Measurements from ENCODE around the gene MED13L. TPM values are rescaled to one million over a fixed set of nuclear protein-coding genes. Genes with fewer than 3 reads are reported as not detected.

MED13L gene
- total RNA-seq, 2 experiments from 2014 or later: 39.5 to 41.8 TPM

DNA sequence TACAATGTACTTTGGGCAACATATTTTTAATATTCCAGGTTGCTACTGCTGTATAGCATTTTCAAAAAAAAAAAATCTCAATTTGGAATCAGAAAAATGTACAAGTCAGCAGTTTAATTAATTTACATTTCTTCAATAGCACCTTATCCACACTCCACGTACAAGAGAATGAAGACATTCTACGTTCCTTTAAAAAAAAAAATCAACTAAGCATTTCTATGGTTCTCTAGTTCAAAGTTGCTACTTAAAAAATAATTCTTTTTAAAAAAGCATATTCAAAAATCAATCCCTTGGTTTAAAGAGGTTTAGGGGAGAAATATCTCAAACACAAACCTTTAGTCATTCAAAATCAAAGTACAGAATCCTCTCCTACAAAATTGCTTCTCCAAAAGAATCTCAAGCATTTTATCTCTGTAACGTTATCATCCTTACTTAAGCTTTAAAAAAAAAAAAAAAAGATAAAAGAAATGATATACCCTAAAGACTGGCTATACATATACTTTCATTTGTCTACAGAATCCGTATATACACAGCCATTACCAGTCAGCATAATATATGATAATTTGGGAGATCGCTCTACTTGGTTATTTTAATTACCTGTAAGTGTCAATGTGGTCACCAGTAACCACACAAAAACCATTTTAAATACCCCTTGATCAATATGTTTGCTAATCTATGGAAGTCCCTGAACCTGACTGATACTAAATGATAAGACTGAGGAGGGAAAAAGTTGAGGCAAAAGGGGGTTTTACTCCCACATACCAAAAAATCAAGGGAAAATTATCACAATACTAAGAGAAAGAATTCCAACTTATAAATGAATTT, 2.7 kb downstream of the MED13L start:
- Mint-ChIP-seq H3K27ac (no peak overlapping the region), H3K4me3 (peak overlapping the region; percentile 82), H3K4me1 (ENCODE audit: low read depth) (peaks cover 37% of the 10 kb centered on the region), H3K9me3 (peaks cover 2% of the 10 kb centered on the region), H3K27me3 (no peaks in the 10 kb centered on the region), H3K36me3 (ENCODE audit: low read depth) (peaks cover 3% of the 10 kb centered on the region)
- intact Hi-C loops (cut with micrococcal nuclease): loop anchor here (10.0 kb wide), 1 partner anchor 320 kb away; no protein-coding TSS in a partner anchor
- ChIA-PET CTCF (interaction anchor here (1.9 kb wide), 1 partner anchor 11 kb away, joined by 9 read pairs; no protein-coding TSS in a partner anchor), POLR2A (no interaction called here)
- DNase-seq (no peak), ATAC-seq (no peak)
- TF ChIP-seq, protein P1, sequence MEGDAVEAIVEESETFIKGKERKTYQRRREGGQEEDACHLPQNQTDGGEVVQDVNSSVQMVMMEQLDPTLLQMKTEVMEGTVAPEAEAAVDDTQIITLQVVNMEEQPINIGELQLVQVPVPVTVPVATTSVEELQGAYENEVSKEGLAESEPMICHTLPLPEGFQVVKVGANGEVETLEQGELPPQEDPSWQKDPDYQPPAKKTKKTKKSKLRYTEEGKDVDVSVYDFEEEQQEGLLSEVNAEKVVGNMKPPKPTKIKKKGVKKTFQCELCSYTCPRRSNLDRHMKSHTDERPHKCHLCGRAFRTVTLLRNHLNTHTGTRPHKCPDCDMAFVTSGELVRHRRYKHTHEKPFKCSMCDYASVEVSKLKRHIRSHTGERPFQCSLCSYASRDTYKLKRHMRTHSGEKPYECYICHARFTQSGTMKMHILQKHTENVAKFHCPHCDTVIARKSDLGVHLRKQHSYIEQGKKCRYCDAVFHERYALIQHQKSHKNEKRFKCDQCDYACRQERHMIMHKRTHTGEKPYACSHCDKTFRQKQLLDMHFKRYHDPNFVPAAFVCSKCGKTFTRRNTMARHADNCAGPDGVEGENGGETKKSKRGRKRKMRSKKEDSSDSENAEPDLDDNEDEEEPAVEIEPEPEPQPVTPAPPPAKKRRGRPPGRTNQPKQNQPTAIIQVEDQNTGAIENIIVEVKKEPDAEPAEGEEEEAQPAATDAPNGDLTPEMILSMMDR (IDR thresholded peaks at IDR 0.05): no peak

DNA sequence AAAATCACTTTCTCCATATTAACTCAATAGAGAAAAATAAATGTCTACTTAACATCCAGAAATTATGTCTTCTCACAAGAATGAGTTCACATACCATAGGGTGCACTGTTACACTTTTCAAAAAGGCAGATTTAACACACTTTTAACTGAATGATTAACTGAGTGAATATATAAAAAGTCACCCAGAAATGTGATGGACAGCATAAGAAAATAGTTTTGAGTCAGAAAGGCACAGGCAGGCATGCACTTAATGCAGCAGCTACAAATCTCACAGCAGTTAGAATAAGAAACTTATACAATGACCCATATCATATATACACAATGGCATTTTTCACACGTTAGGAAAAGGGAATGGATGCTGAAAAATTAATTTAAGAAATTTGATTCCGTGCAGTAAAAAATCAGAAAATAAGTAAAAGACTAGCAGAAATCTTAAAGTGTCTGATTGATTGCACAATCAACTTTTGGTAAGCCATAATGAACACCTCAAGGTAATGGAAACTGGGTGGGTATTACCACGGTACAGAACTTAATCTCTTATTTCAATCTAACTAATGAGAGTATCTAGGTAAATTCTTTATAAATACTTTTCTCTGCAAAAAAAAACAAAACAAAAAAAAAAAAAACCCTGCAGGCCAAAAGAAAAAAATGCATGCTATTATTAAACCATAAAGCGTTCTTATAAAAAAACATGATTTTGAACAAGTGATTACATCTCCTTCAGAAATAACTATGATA, 3.5 kb downstream of the MED13L start:
- ATAC-seq (no peak), DNase-seq (no peak)
- Mint-ChIP-seq H3K27me3 (no peaks in the 10 kb centered on the region), H3K36me3 (ENCODE audit: low read depth) (peaks cover 3% of the 10 kb centered on the region), H3K4me3 (peak overlapping the region; percentile 27), H3K9me3 (peaks cover 2% of the 10 kb centered on the region), H3K27ac (no peak overlapping the region), H3K4me1 (ENCODE audit: low read depth) (peaks cover 40% of the 10 kb centered on the region)
- TF ChIP-seq, protein P1 (IDR thresholded peaks at IDR 0.05): no peak
- intact Hi-C loops (cut with micrococcal nuclease): loop anchor here (10.0 kb wide), 1 partner anchor 321 kb away; no protein-coding TSS in a partner anchor
- ChIA-PET CTCF (interaction anchor here (0.7 kb wide), 1 partner anchor 15 kb away, joined by 4 read pairs; no protein-coding TSS in a partner anchor), POLR2A (no interaction called here)

DNA sequence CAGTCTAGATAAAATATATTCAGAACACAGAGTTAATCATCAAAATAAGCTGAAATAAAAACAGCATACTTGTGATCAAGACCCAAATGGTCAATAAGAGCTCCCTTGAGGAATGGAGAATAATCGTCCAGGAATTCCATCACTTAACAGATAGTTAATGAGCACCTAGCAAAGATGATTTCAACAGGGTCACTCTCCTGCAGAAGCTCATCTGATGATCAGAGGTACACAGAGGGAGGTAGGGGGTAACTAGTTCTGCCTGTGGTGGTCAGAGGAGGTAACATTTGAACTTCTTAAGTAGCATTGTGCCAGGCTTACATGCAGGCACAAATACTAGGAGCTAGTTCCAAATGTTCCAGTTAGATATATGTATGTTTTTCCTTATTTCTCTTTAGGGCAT, 9.5 kb downstream of the MED13L start:
- no peak overlapping the region for H3K4me3 Mint-ChIP-seq
- CTCF ChIA-PET: interaction anchor here (1.3 to 3.0 kb wide), 3 partner anchors 32 to 441 kb away, joined by 4 to 16 read pairs (median 8); no protein-coding TSS in a partner anchor

DNA sequence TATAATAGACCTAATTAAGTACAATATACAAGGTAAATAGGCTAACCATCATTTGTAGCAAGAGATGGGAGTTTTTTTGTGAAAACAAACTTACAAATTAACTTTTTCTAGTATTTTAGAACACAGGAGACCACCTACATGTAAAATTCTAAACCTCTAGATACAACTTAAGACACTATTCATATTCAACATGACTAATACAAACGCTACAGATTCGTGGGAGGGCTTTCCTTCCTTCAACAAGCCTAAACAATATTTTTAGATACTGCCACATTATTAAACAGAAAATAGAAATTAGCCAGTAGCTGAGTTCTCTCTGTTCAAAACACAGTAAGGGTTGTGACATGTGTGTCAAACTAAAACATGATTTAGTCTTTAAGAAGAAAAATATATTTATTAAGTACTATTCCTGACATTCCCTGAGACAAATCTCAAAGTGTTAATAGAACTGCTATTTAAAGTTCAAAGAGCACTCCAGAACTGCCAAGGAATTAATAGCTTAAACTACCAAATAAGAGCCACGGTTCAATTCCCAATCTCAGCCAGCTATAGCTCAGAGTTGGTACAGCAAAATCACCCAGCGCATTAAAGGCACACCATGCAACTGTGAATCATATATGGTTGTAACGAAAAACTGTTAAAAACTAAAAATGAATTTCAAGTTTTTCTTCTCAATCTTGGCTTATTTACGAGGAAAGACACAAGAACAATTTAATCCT, 10.7 kb downstream of the MED13L start:
- no peak overlapping the region for H3K4me3 Mint-ChIP-seq
- peaks cover 2% of the 10 kb centered on the region for H3K9me3 Mint-ChIP-seq
- POLR2A ChIA-PET: no interaction called here
- no peak for DNase-seq
- H3K36me3 Mint-ChIP-seq (ENCODE audit: low read depth): peaks cover 3% of the 10 kb centered on the region
- peaks cover 42% of the 10 kb centered on the region for H3K4me1 Mint-ChIP-seq (ENCODE audit: low read depth)
- TF ChIP-seq, protein P1 (IDR thresholded peaks at IDR 0.05): no peak
- CTCF ChIA-PET: interaction anchor here (0.7 to 2.1 kb wide), 4 partner anchors 20 to 442 kb away, joined by 4 to 8 read pairs (median 4); no protein-coding TSS in a partner anchor
- no peaks in the 10 kb centered on the region for H3K27me3 Mint-ChIP-seq
- ATAC-seq: no peak
- intact Hi-C loops (cut with micrococcal nuclease): no loop called here
- no peak overlapping the region for H3K27ac Mint-ChIP-seq

More for the DNA sequence above, 9.5 kb downstream of the MED13L start:
- peaks cover 3% of the 10 kb centered on the region for H3K36me3 Mint-ChIP-seq (ENCODE audit: low read depth)
- intact Hi-C loops (cut with micrococcal nuclease): no loop called here
- no peak for ATAC-seq
- H3K9me3 Mint-ChIP-seq: peaks cover 2% of the 10 kb centered on the region
- POLR2A ChIA-PET: no interaction called here
- peaks cover 36% of the 10 kb centered on the region for H3K4me1 Mint-ChIP-seq (ENCODE audit: low read depth)
- TF ChIP-seq, protein P1 (IDR thresholded peaks at IDR 0.05): no peak
- DNase-seq: no peak
- no peak overlapping the region for H3K27ac Mint-ChIP-seq
- no peaks in the 10 kb centered on the region for H3K27me3 Mint-ChIP-seq

Measured in activated CD8-positive, alpha-beta T cell treated with anti-CD3 and anti-CD28 coated beads for 36 hours (primary cell).